GM10248 (cell line): ENCODE measurements around the gene NRN1L.
"Not testable (repeated sequence)": the region's sequence is repeated elsewhere in the genome, so short reads cannot be mapped to it uniquely, and the experiment has no call there.

ENCODE experiments used
- CTCF ChIA-PET: fragments of 300-600 bp; sonication (Branson Sonifier 250); formaldehyde crosslinking; extraction: SDS; loops from one replicate; lab custom pipeline; 2021; ENCODE audit warnings: antibody characterized with exemption; lab: Yijun Ruan, JAX
- POLR2A ChIA-PET: fragments of 350-650 bp; sonication (Branson Sonifier 250); formaldehyde crosslinking; extraction: SDS; loops from one replicate; lab custom pipeline; 2020; ENCODE audit warnings: antibody characterized with exemption; lab: Yijun Ruan, JAX
- DNase-seq: peaks from one replicate; pipeline ENCODE4 v3.0.0; 2012; ENCODE audit errors: extremely low spot score
- TF ChIP-seq, protein P1 (sequence below): IDR thresholded peaks from 2 replicates; pipeline ENCODE4 v1.5.1; 2012; ENCODE audit warnings: mild to moderate bottlenecking, low read depth; ENCODE audit errors: extremely low read depth, missing control alignments, control extremely low read depth

NRN1L gene

DNA sequence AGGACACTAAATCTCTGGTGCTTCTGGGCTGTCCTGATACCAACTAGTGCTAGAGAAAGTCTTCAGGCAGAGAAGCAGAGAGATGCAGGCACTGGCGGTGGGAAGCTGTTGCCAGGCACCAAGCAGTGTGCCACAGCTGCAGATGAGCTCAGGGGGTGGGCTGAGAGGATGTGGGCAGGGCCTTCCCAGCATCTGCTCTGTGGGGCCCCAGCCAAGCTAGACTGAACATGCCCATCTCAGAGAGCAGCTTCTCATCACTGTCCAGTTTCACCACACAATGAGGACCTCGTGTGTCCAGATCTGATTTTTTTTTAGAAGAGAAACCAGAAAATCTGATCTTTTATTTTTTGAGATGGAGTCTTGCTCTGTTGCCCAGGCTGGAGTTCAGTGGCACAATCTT, 25.5 kb downstream of the NRN1L start:
- ChIA-PET CTCF (interaction anchor here (0.9 to 2.0 kb wide), 10 partner anchors 16 to 242 kb away, joined by 3 to 13 read pairs (median 4); partner anchors contain the start of gene NRN1L), POLR2A (interaction anchor here (0.6 kb wide), 1 partner anchor 20 kb away, joined by 3 read pairs; no protein-coding TSS in a partner anchor)
- DNase-seq, result no peak
- TF ChIP-seq, protein P1, sequence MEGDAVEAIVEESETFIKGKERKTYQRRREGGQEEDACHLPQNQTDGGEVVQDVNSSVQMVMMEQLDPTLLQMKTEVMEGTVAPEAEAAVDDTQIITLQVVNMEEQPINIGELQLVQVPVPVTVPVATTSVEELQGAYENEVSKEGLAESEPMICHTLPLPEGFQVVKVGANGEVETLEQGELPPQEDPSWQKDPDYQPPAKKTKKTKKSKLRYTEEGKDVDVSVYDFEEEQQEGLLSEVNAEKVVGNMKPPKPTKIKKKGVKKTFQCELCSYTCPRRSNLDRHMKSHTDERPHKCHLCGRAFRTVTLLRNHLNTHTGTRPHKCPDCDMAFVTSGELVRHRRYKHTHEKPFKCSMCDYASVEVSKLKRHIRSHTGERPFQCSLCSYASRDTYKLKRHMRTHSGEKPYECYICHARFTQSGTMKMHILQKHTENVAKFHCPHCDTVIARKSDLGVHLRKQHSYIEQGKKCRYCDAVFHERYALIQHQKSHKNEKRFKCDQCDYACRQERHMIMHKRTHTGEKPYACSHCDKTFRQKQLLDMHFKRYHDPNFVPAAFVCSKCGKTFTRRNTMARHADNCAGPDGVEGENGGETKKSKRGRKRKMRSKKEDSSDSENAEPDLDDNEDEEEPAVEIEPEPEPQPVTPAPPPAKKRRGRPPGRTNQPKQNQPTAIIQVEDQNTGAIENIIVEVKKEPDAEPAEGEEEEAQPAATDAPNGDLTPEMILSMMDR, result no peak

DNA sequence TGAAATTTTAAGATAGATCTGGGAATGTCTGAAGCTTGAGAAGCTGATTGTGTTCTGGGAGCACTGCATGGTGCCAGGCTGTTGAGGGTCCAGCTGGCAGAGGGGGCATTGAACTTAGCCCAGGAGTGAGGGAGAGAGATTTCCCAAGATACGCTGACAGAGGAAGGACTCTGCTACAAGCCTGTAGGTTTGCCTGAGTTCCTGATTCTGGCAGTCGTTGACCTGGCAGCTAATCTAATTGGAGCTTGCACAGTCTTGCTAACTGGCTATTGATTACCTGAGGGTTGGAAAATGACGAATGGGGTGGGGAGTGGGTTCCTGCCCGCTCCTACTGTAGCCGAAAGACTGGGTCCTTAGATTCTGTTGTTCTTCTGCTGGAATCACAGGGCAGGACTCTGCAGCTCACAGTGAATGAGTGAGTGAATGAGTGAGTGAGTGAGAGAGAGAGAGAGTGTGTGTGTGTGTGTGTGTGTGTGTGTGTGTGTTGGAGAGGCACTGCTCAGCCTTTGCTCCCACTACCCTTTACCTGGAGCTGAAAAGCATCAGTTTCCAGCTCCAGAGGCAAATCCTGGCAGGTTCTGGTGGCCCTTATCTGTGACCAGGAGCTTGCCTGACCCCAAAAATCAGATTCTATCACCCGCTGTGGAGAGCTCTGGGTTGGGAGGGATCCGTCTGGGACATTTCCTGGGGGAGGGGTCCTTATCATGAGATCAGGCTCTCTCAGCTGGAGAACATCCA, 30.2 kb downstream of the NRN1L start:
- DNase-seq, result no peak
- ChIA-PET CTCF (interaction anchor here (0.6 to 5.2 kb wide), 8 partner anchors 11 to 243 kb away, joined by 3 to 20 read pairs (median 4); no protein-coding TSS in a partner anchor), POLR2A (no interaction called here)
- TF ChIP-seq, protein P1, result no peak

DNA sequence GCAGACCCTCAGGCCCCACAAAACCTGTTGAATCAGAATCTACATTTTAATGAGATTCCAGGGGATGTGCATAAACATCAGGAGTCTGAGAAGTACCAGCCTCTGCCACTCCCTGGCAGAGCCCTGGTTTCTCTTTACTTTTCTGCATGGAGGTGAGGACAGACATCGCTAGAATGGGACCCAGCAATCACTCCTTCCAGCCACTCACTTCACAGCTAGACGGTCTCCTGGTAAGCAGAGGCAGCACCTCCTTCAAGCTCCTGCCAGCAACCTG, 30.7 kb downstream of the NRN1L start:
- POLR2A ChIA-PET, DNase-seq: not testable (repeated sequence)
- CTCF ChIA-PET, result interaction anchor here (0.6 to 5.2 kb wide), 5 partner anchors 13 to 125 kb away, joined by 3 to 20 read pairs (median 5); no protein-coding TSS in a partner anchor

GRCh38 chr16:67915831-67916723, 31.4 kb downstream of the NRN1L start:
- POLR2A ChIA-PET, result no interaction called here
- no peak for DNase-seq
- CTCF ChIA-PET, result interaction anchor here (0.6 to 5.2 kb wide), 4 partner anchors 12 to 100 kb away, joined by 3 to 20 read pairs (median 6); no protein-coding TSS in a partner anchor
- TF ChIP-seq, protein P1, result no peak

DNA sequence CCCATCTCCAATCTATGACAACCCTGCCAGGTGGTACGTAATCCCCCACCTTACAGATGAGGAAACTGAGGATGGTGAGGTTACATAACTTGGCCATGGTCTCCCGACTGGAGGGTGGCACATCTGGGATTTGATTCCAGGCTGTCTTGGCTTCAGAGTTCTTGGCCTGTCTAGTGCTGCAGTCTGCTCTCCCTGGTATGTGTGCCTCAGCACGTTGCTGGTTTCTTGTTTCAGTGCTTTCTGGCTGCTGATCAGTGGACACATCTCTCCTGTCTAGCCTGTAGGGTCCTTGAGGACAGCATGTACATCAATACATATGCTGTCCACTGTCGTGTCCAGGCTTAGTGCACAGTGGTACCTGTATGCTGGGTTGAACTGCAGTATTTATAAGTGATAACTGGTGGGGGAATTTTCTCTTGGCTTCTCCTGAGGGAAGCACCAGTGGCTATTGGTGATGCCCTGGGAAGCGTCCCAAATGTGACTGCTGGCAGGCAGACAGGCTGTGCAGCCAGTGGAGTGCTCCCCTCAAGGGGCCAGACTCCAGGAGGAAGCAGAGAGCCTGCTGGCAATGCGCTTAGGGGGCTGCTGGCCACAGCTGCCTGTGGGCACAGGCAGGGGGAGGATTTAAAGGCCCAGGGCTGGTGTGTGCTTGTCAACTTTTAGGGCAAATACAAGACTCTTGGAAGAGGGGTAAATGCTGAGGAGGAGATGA, 32.6 kb downstream of the NRN1L start:
- ChIA-PET CTCF (interaction anchor here (1.0 to 5.2 kb wide), 3 partner anchors 34 to 396 kb away, joined by 4 to 20 read pairs (median 5); no protein-coding TSS in a partner anchor), POLR2A (no interaction called here)
- TF ChIP-seq, protein P1, result no peak
- DNase-seq, result no peak

GRCh38 chr16:67917852-67918236, 33.2 kb downstream of the NRN1L start:
- CTCF ChIA-PET, result interaction anchor here (0.8 to 5.2 kb wide), 5 partner anchors 11 to 397 kb away, joined by 3 to 20 read pairs (median 5); no protein-coding TSS in a partner anchor
- no peak for DNase-seq

More at GRCh38 chr16:67917852-67918236, 33.2 kb downstream of the NRN1L start:
- TF ChIP-seq, protein P1, result no peak
- POLR2A ChIA-PET, result no interaction called here
